ENCODE measurements around the gene KRT34.

GRCh38 chr17:41340934-41341861 lies 40.9 kb downstream of the KRT34 start:
- no peak for TF ChIP-seq CTCF (IDR thresholded peaks at IDR 0.05; ENCODE audit: poor library complexity)
- no peak for TF ChIP-seq EZH2phosphoT487 (IDR thresholded peaks at IDR 0.05; ENCODE audit: low read depth, severe bottlenecking, unreplicated experiment)
- TF ChIP-seq EZH2 (IDR thresholded peaks at IDR 0.05; ENCODE audit: borderline replicate concordance), result no peak

Data from hepatocyte (in vitro differentiated cells).